ENCODE results near the gene OR2C1. TPM values are rescaled to one million over a fixed set of nuclear protein-coding genes. Genes with fewer than 3 reads are reported as not detected.

The OR2C1 gene
- total RNA-seq, result not detected in 2 replicates

- no peak within 1 kb of the TSS for H3K4me3 ChIP-seq (ENCODE audit: low read depth, low read length)
- no peak for DNase-seq (ENCODE audit: low read depth)
- no peak for TF ChIP-seq CTCF (IDR thresholded peaks at IDR 0.05; ENCODE audit: insufficient read depth, low read depth, low read length)
Observed at GRCh38 chr16:3355589-3355988, at the start of gene OR2C1. Gene OR2C1, plus strand, starts transcription at chr16:3355889. Its CDS starts 52 bp downstream, at chr16:3355941.

- DNase-seq (ENCODE audit: low read depth), result no peak
- H3K4me3 ChIP-seq (ENCODE audit: low read depth, low read length), result peak overlapping the region; percentile 84
- TF ChIP-seq CTCF (IDR thresholded peaks at IDR 0.05; ENCODE audit: insufficient read depth, low read depth, low read length), result no peak
Observed at GRCh38 chr16:3306078-3306477, 49.6 kb upstream of the OR2C1 start.

GRCh38 chr16:3311496-3311895 is 44.2 kb upstream of the OR2C1 start:
- no peak for TF ChIP-seq CTCF (IDR thresholded peaks at IDR 0.05; ENCODE audit: insufficient read depth, low read depth, low read length)
- H3K4me3 ChIP-seq (ENCODE audit: low read depth, low read length), result no peak overlapping the region

GRCh38 chr16:3317315-3317999 is 38.2 kb upstream of the OR2C1 start:
- H3K4me3 ChIP-seq (ENCODE audit: low read depth, low read length), result no peak overlapping the region
- DNase-seq (ENCODE audit: low read depth), result peak; percentile 33
- no peak for TF ChIP-seq CTCF (IDR thresholded peaks at IDR 0.05; ENCODE audit: insufficient read depth, low read depth, low read length)

More at GRCh38 chr16:3311496-3311895, 44.2 kb upstream of the OR2C1 start:
- no peak for DNase-seq (ENCODE audit: low read depth)

GRCh38 chr16:3321816-3322215 is 33.9 kb upstream of the OR2C1 start:
- TF ChIP-seq CTCF (IDR thresholded peaks at IDR 0.05; ENCODE audit: insufficient read depth, low read depth, low read length), result no peak
- H3K4me3 ChIP-seq (ENCODE audit: low read depth, low read length), result no peak overlapping the region
- DNase-seq (ENCODE audit: low read depth), result no peak

GRCh38 chr16:3327514-3327913 is 28.2 kb upstream of the OR2C1 start:
- DNase-seq (ENCODE audit: low read depth), result no peak
- TF ChIP-seq CTCF (IDR thresholded peaks at IDR 0.05; ENCODE audit: insufficient read depth, low read depth, low read length), result no peak
- no peak overlapping the region for H3K4me3 ChIP-seq (ENCODE audit: low read depth, low read length)

- no peak for TF ChIP-seq CTCF (IDR thresholded peaks at IDR 0.05; ENCODE audit: insufficient read depth, low read depth, low read length)
- no peak for DNase-seq (ENCODE audit: low read depth)
- no peak overlapping the region for H3K4me3 ChIP-seq (ENCODE audit: low read depth, low read length)
Observed at GRCh38 chr16:3328104-3328503, 27.6 kb upstream of the OR2C1 start.
